ENCODE results near the gene ICE1.
"Not testable (repeated sequence)": the region's sequence is repeated elsewhere in the genome, so short reads cannot be mapped to it uniquely, and the experiment has no call there.

GRCh38 chr5:5520622-5521021, 98.1 kb downstream of the ICE1 start:
- TF ChIP-seq CTCF (IDR thresholded peaks at IDR 0.05; ENCODE audit: low read depth, low read length, missing input control); HNF4A (conservative IDR thresholded peaks at IDR 0.05): not testable (repeated sequence)
